HG02571 (cell line): ENCODE results near the gene SNX32.

Source experiments
- ATAC-seq: cut with Tn5 transposase; IDR thresholded peaks from one replicate; pipeline ENCODE4 v1.9.1; 2021; ENCODE audit warnings: mild to moderate bottlenecking, moderate library complexity; ENCODE audit not compliant: unreplicated experiment

Gene SNX32

GRCh38 chr11:65854852-65855837 lies 21.4 kb downstream of the SNX32 start:
- no peak for ATAC-seq

GRCh38 chr11:65855927-65856363 lies 22.2 kb downstream of the SNX32 start:
- no peak for ATAC-seq

- peak; percentile 26 for ATAC-seq
Observed at GRCh38 chr11:65856689-65857499, 23.1 kb downstream of the SNX32 start.

- ATAC-seq = peak; percentile 2
Observed at GRCh38 chr11:65857500-65857852, 23.7 kb downstream of the SNX32 start.

- peak; percentile 37 for ATAC-seq
Observed at GRCh38 chr11:65857853-65858680, 24.3 kb downstream of the SNX32 start, which contains the start of gene CFL1. Gene CFL1, minus strand, starts transcription at chr11:65858180. Its CDS starts 81 bp downstream, at chr11:65858099.

GRCh38 chr11:65858681-65859087 lies 24.9 kb downstream of the SNX32 start:
- ATAC-seq = no peak

GRCh38 chr11:65859095-65859811 lies 25.5 kb downstream of the SNX32 start:
- ATAC-seq = peak; percentile 51

- ATAC-seq = no peak
Observed at GRCh38 chr11:65859812-65860277, 26.1 kb downstream of the SNX32 start.

- ATAC-seq = no peak
Observed at GRCh38 chr11:65860278-65861164, 26.8 kb downstream of the SNX32 start, which contains the start of gene MUS81. Gene MUS81, plus strand, starts transcription at chr11:65860433. Its CDS starts 321 bp downstream, at chr11:65860754.

- ATAC-seq = no peak
Observed at GRCh38 chr11:65861165-65861505, 27.4 kb downstream of the SNX32 start.

- no peak for ATAC-seq
Observed at GRCh38 chr11:65861533-65862183, 27.9 kb downstream of the SNX32 start.

- no peak for ATAC-seq
Observed at GRCh38 chr11:65862191-65862735, 28.5 kb downstream of the SNX32 start.

- no peak for ATAC-seq
Observed at GRCh38 chr11:65862941-65863888, 29.5 kb downstream of the SNX32 start.

- no peak for ATAC-seq
Observed at GRCh38 chr11:65863889-65864705, 30.3 kb downstream of the SNX32 start.

GRCh38 chr11:65864706-65865471 lies 31.1 kb downstream of the SNX32 start:
- no peak for ATAC-seq
